ENCODE data around the gene CCDC107. TPM values are rescaled to one million over a fixed set of nuclear protein-coding genes. Genes with fewer than 3 reads are reported as not detected.

Gene CCDC107
- total and polyA plus RNA-seq, 2 of the 13 experiments (the other 11 are each of a cell fraction or from before 2014, with no cell fraction given): 7.1 to 15.2 TPM

- H3K36me3 ChIP-seq (replicated peaks in 1 of 2; ENCODE audit: control insufficient read depth in 1 of 2, insufficient read depth in 2 of 2, low read length in 2 of 2): peaks cover 54 to 91% of the 10 kb centered on the region in 2 experiments
Measured at GRCh38 chr9:35705836-35706430, 47.8 kb downstream of the CCDC107 start.

More at GRCh38 chr9:35705836-35706430, 47.8 kb downstream of the CCDC107 start:
- BruUV-seq (replicated peaks): TSS peak; percentile 27
- H3K79me2 ChIP-seq (ENCODE audit: insufficient read depth, low read length): no peaks in the 10 kb centered on the region
- FAIRE-seq: no peak
- H3K9me3 ChIP-seq (ENCODE audit: low read length): no peaks in the 10 kb centered on the region
- no peak for DNase-seq (ENCODE audit: low spot score)
- no peak for ATAC-seq
- CTCF ChIA-PET (ENCODE audit: low intra/inter-chr PET ratio, low total read pairs): no interaction called here
- no peaks in the 10 kb centered on the region for H3K27me3 ChIP-seq (ENCODE audit: control insufficient read depth in 1 of 2, insufficient read depth in 2 of 2, low read length in 2 of 2)
- no peak overlapping the region for H2AFZ ChIP-seq (ENCODE audit: low read length)
- POLR2A ChIA-PET: interaction anchor here (1.3 kb wide), 1 partner anchor 26 kb away, joined by 3 read pairs; the partner anchor contains the start of genes CREB3 and TLN1
- TF ChIP-seq SIN3A (IDR thresholded peaks at IDR 0.05; ENCODE audit: borderline replicate concordance, low read depth, low read length) (no peak), RBAK (CRISPR knock-in tag; IDR thresholded peaks at IDR 0.05) (no peak), KLF16 (CRISPR knock-in tag; IDR thresholded peaks at IDR 0.05) (no peak), FOXK2 (IDR thresholded peaks at IDR 0.05) (no peak), SETDB1 (CRISPR knock-in tag; IDR thresholded peaks at IDR 0.05; ENCODE audit: borderline replicate concordance) (no peak), SMARCC2 (IDR thresholded peaks at IDR 0.05) (no peak), ZNF7 (CRISPR knock-in tag; IDR thresholded peaks at IDR 0.05) (no peak), ZBTB3 (CRISPR knock-in tag; IDR thresholded peaks at IDR 0.05; ENCODE audit: borderline replicate concordance, low read depth) (no peak), ZNF337 (CRISPR knock-in tag; IDR thresholded peaks at IDR 0.05; ENCODE audit: borderline replicate concordance, low read depth) (no peak), EED (CRISPR knock-in tag; IDR thresholded peaks at IDR 0.05) (no peak), HMGA1 (CRISPR knock-in tag; conservative IDR thresholded peaks at IDR 0.05) (no peak), ZNF326 (CRISPR knock-in tag; IDR thresholded peaks at IDR 0.05; ENCODE audit: borderline replicate concordance) (no peak), FUBP1 (CRISPR knock-in tag; IDR thresholded peaks at IDR 0.05; ENCODE audit: borderline replicate concordance) (no peak)
- no peak overlapping the region for H3K27ac ChIP-seq (ENCODE audit: extremely low read length, insufficient read depth, low read length)
- H3K4me2 ChIP-seq (ENCODE audit: low read depth, low read length): no peak overlapping the region
- intact Hi-C loops (cut with micrococcal nuclease; ENCODE audit: unreplicated experiment): no loop called here
- H3K9ac ChIP-seq (ENCODE audit: insufficient read depth, low read depth, low read length): no peak overlapping the region
- in situ Hi-C loops (cut with HindIII; ENCODE audit: extremely low pct_ligation_motif_present, low pct_unique_long_range_greater_than_20kb): no loop called here
- no peaks in the 10 kb centered on the region for H3K4me1 ChIP-seq (ENCODE audit: insufficient read depth, low read length)
- WGBS (ENCODE audit: low lambda C conversion rate): 80% methylated on average over 1 of the region's 7 CpGs
- no peaks in the 10 kb centered on the region for H4K20me1 ChIP-seq (ENCODE audit: insufficient read depth, low read length)
- no peak overlapping the region for H3K4me3 ChIP-seq (replicated peaks in 1 of 3; ENCODE audit: insufficient read depth in 1 of 3, low read depth in 2 of 3, low read length in 3 of 3)
